NOMO-1 treated with dmso at 0.1 percent for 144 hours (cell line): ENCODE measurements around the gene ZNF423.

Experiments
- DNase-seq: peaks from one replicate; lab custom pipeline; 2025; ENCODE audit not compliant: unreplicated experiment; lab: John Stamatoyannopoulos, UW

The ZNF423 gene

GRCh38 chr16:49488336-49488735 lies 367.6 kb downstream of the ZNF423 start:
- no peak for DNase-seq

GRCh38 chr16:49487746-49488145 lies 368.2 kb downstream of the ZNF423 start:
- DNase-seq, result no peak

- DNase-seq, result no peak
These were observed 369.5 kb downstream of the ZNF423 start for GRCh38 chr16:49486400-49486799.

- DNase-seq, result no peak
These were observed 370.2 kb downstream of the ZNF423 start for GRCh38 chr16:49485663-49486062.

- DNase-seq, result no peak
These were observed 371.0 kb downstream of the ZNF423 start for GRCh38 chr16:49484936-49485335.

- no peak for DNase-seq
These were observed 371.5 kb downstream of the ZNF423 start for GRCh38 chr16:49484451-49484849.

- no peak for DNase-seq
These were observed 372.1 kb downstream of the ZNF423 start for GRCh38 chr16:49483651-49484450.

- no peak for DNase-seq
These were observed 372.7 kb downstream of the ZNF423 start for GRCh38 chr16:49483251-49483650.

GRCh38 chr16:49482690-49483089 lies 373.2 kb downstream of the ZNF423 start:
- no peak for DNase-seq

GRCh38 chr16:49478616-49479015 lies 377.3 kb downstream of the ZNF423 start:
- DNase-seq, result no peak

GRCh38 chr16:49478107-49478506 lies 377.8 kb downstream of the ZNF423 start:
- DNase-seq, result no peak

GRCh38 chr16:49477250-49477895 lies 378.5 kb downstream of the ZNF423 start:
- no peak for DNase-seq

GRCh38 chr16:49474741-49475140 lies 381.2 kb downstream of the ZNF423 start:
- no peak for DNase-seq

GRCh38 chr16:49473773-49474172 lies 382.1 kb downstream of the ZNF423 start:
- no peak for DNase-seq

- DNase-seq, result no peak
These were observed 382.8 kb downstream of the ZNF423 start for GRCh38 chr16:49473131-49473530.

- DNase-seq, result no peak
These were observed 383.3 kb downstream of the ZNF423 start for GRCh38 chr16:49472598-49472997.

- no peak for DNase-seq
These were observed 384.7 kb downstream of the ZNF423 start for GRCh38 chr16:49471038-49471727.

GRCh38 chr16:49470513-49470991 lies 385.4 kb downstream of the ZNF423 start:
- no peak for DNase-seq

GRCh38 chr16:49469930-49470451 lies 385.9 kb downstream of the ZNF423 start:
- no peak for DNase-seq

GRCh38 chr16:49469311-49469670 lies 386.6 kb downstream of the ZNF423 start:
- DNase-seq, result no peak

- no peak for DNase-seq
These were observed 387.2 kb downstream of the ZNF423 start for GRCh38 chr16:49468611-49469310.
